H9 (cell line): Measurements from ENCODE around the gene ACOXL. TPM values are rescaled to one million over a fixed set of nuclear protein-coding genes. Genes with fewer than 3 reads are reported as not detected.

Source experiments
- DNase-seq: peaks from one replicate; pipeline ENCODE4 v3.0.0-alpha.2; 2017
- H2AFZ ChIP-seq: one replicate; pipeline ENCODE4 v1.6.1; 2013; ENCODE audit warnings: mild to moderate bottlenecking, low read length, control low read depth, moderate library complexity
- H2AK5ac ChIP-seq: 2 replicates; pipeline ENCODE4 v1.6.1; 2013; ENCODE audit warnings: low read length, control low read depth, mixed read lengths; ENCODE audit not compliant: insufficient read length
- H2BK120ac ChIP-seq: one replicate; pipeline ENCODE4 v1.6.1; 2013; ENCODE audit warnings: low read depth, mild to moderate bottlenecking, low read length, control low read depth, inconsistent platforms; ENCODE audit not compliant: poor library complexity, severe bottlenecking
- H2BK12ac ChIP-seq: 2 replicates; pipeline ENCODE4 v1.6.1; 2013; ENCODE audit warnings: low read length, control low read depth, mixed read lengths, low read depth; ENCODE audit not compliant: insufficient read length
- H2BK15ac ChIP-seq: 2 replicates; pipeline ENCODE4 v1.6.1; 2013; ENCODE audit warnings: low read depth, low read length, control low read depth
- H2BK20ac ChIP-seq: one replicate; pipeline ENCODE4 v1.6.1; 2013; ENCODE audit warnings: low read depth, mild to moderate bottlenecking, low read length, control low read depth, inconsistent platforms; ENCODE audit not compliant: poor library complexity, severe bottlenecking
- H2BK5ac ChIP-seq: 2 replicates; pipeline ENCODE4 v1.6.1; 2013; ENCODE audit warnings: low read length, control low read depth, mixed read lengths; ENCODE audit not compliant: insufficient read length
- H3K14ac ChIP-seq: 2 replicates; pipeline ENCODE4 v1.6.1; 2013; ENCODE audit warnings: low read length, control low read depth; ENCODE audit not compliant: insufficient read depth
- H3K18ac ChIP-seq: 2 replicates; pipeline ENCODE4 v1.6.1; 2013; ENCODE audit warnings: low read depth, mild to moderate bottlenecking, mixed read lengths, low read length, control low read depth; ENCODE audit not compliant: insufficient read length
- H3K23ac ChIP-seq: 2 replicates; pipeline ENCODE4 v1.6.1; 2013; ENCODE audit warnings: low read length, control low read depth, mixed read lengths, low read depth; ENCODE audit not compliant: insufficient read length
- H3K23me2 ChIP-seq: 2 replicates; pipeline ENCODE4 v1.6.1; 2013; ENCODE audit warnings: low read depth, mild to moderate bottlenecking, mixed read lengths, low read length, control low read depth; ENCODE audit not compliant: insufficient read length, poor library complexity, severe bottlenecking
- H3K27ac ChIP-seq: 2 replicates; pipeline ENCODE4 v1.5.1; 2013; ENCODE audit warnings: low read length, control low read depth, mixed read lengths, low read depth; ENCODE audit not compliant: insufficient read length
- H3K27me3 ChIP-seq: 2 replicates; pipeline ENCODE4 v1.6.1; 2013; ENCODE audit warnings: low read length, control low read depth, inconsistent platforms; ENCODE audit not compliant: insufficient read depth
- H3K4ac ChIP-seq: 2 replicates; pipeline ENCODE4 v1.6.1; 2013; ENCODE audit warnings: low read depth, mild to moderate bottlenecking, control low read depth, inconsistent platforms, low read length, moderate library complexity
- H3K4me1 ChIP-seq: 2 replicates; pipeline ENCODE4 v1.6.1; 2013; ENCODE audit warnings: low read length, control low read depth, inconsistent platforms; ENCODE audit not compliant: insufficient read depth
- H3K4me2 ChIP-seq: 2 replicates; pipeline ENCODE4 v1.6.1; 2013; ENCODE audit warnings: low read length, control low read depth, mixed read lengths; ENCODE audit not compliant: insufficient read length, insufficient read depth
- H3K56ac ChIP-seq: 2 replicates; pipeline ENCODE4 v1.6.1; 2013; ENCODE audit warnings: low read depth, mild to moderate bottlenecking, mixed read lengths, low read length, control low read depth; ENCODE audit not compliant: insufficient read length
- H3K79me1 ChIP-seq: 2 replicates; pipeline ENCODE4 v1.6.1; 2013; ENCODE audit warnings: low read depth, mild to moderate bottlenecking, moderate library complexity, low read length, control low read depth, inconsistent platforms; ENCODE audit not compliant: insufficient read depth, poor library complexity, severe bottlenecking
- H3K79me2 ChIP-seq: 2 replicates; pipeline ENCODE4 v1.6.1; 2013; ENCODE audit warnings: low read length, control low read depth, inconsistent platforms; ENCODE audit not compliant: insufficient read depth
- H3K9ac ChIP-seq: 2 replicates; pipeline ENCODE4 v1.6.1; 2013; ENCODE audit warnings: low read length, control low read depth, mixed read lengths; ENCODE audit not compliant: insufficient read length; ENCODE audit errors: extremely low read depth
- H3K9me3 ChIP-seq: one replicate; pipeline ENCODE4 v1.6.1; 2013; ENCODE audit warnings: low read depth, low read length, inconsistent platforms; ENCODE audit not compliant: control insufficient read depth
- H3T11ph ChIP-seq: one replicate; pipeline ENCODE4 v1.6.1; 2013; ENCODE audit warnings: mild to moderate bottlenecking, low read length, control low read depth, inconsistent platforms
- H4K20me1 ChIP-seq: one replicate; pipeline ENCODE4 v1.6.1; 2013; ENCODE audit not compliant: control insufficient read depth, insufficient read length, insufficient read depth
- H4K5ac ChIP-seq: 2 replicates; pipeline ENCODE4 v1.6.1; 2013; ENCODE audit warnings: low read depth, mild to moderate bottlenecking, mixed read lengths, low read length, control low read depth; ENCODE audit not compliant: insufficient read length
- H4K8ac ChIP-seq: replicated peaks from 2 replicates; pipeline ENCODE4 v1.6.1; 2013; ENCODE audit warnings: low read length, control low read depth, mixed read lengths, low read depth; ENCODE audit not compliant: insufficient read length
- H4K91ac ChIP-seq: 2 replicates; pipeline ENCODE4 v1.6.1; 2013; ENCODE audit warnings: low read depth, mild to moderate bottlenecking, moderate library complexity, mixed read lengths, low read length, control low read depth; ENCODE audit not compliant: insufficient read length
- H3K27ac Mint-ChIP-seq, 3 experiments: 2 replicates in 2 of 3; 3 replicates in 1 of 3; pipeline ENCODE4 v1.8.0; 2020 to 2021; ENCODE audit warnings: mixed read lengths in 3 of 3, mild to moderate bottlenecking in 1 of 3, moderate library complexity in 1 of 3
- H3K27me3 Mint-ChIP-seq: 2 replicates; pipeline ENCODE4 v1.8.0; 2021; ENCODE audit warnings: low read depth, mild to moderate bottlenecking, moderate library complexity, mixed read lengths
- H3K36me3 Mint-ChIP-seq, 3 experiments: 2 replicates in 2 of 3; 3 replicates in 1 of 3; pipeline ENCODE4 v1.8.0; 2020 to 2021; ENCODE audit warnings: low read depth in 3 of 3, mixed read lengths in 3 of 3; ENCODE audit not compliant: insufficient read depth in 1 of 3
- H3K4me1 Mint-ChIP-seq, 2 experiments: 2 replicates each; pipeline ENCODE4 v1.8.0; 2020; ENCODE audit warnings: mixed read lengths in 2 of 2
- H3K4me3 Mint-ChIP-seq, 2 experiments: 2 replicates in 1 of 2; 3 replicates in 1 of 2; pipeline ENCODE4 v1.8.0; 2020 to 2021; ENCODE audit warnings: mild to moderate bottlenecking in 2 of 2, mixed read lengths in 2 of 2, moderate library complexity in 1 of 2
- H3K9me3 Mint-ChIP-seq, 2 experiments: 2 replicates in 1 of 2; 3 replicates in 1 of 2; pipeline ENCODE4 v1.8.0; 2020; ENCODE audit warnings: mild to moderate bottlenecking in 2 of 2, mixed read lengths in 2 of 2, moderate library complexity in 1 of 2
- CTCF ChIP-seq: fragments of 200-600 bp; sonication (generic); conservative IDR thresholded peaks from 3 replicates; pipeline ENCODE4 v1.8.0; 2021; ENCODE audit warnings: antibody characterized with exemption, mild to moderate bottlenecking
- WGBS: extraction: QIAGEN DNeasy Blood & Tissue Kit; methylation state at CpG from one replicate; pipeline ENCODE4 v1.1.7; 2013; ENCODE audit warnings: missing lambda C conversion rate, low lambda C conversion rate, mixed read lengths; ENCODE audit not compliant: insufficient read length; ENCODE audit errors: extremely low coverage; 5-methylcytosine and 5-hydroxymethylcytosine counted together
- total RNA-seq: library from RNA; stranded (reverse); gene quantifications from 2 replicates; pipeline ENCODE4 v1.2.1, GENCODE V29; 2021

ACOXL gene
- total RNA-seq, 1 experiment from 2014 or later: 37.6 TPM

GRCh38 chr2:110834134-110834827, 101.9 kb downstream of the ACOXL start:
- whole genome bisulfite sequencing: no CpG with 5 or more reads among the region's 7 CpGs
- Histone ChIP-seq H3K27me3 (no peaks in the 10 kb centered on the region), H3K18ac (no peak overlapping the region), H3K4me1 (peaks cover 32% of the 10 kb centered on the region; the same call in 1 of the 2 replicates), H4K91ac (no peak overlapping the region), H3K23ac (no peak overlapping the region), H3K4me2 (peak overlapping the region; percentile 31), H2BK12ac (no peak overlapping the region), H2BK20ac (no peak overlapping the region), H4K5ac (no peak overlapping the region), H3K56ac (no peak overlapping the region), H2AK5ac (no peak overlapping the region), H4K20me1 (no peaks in the 10 kb centered on the region), H2BK120ac (no peak overlapping the region), H3K27ac (no peak overlapping the region), H3T11ph (no peak overlapping the region), H3K9ac (no peak overlapping the region), H3K79me1 (no peaks in the 10 kb centered on the region), H2BK15ac (no peak overlapping the region), H3K4ac (no peak overlapping the region), H2AFZ (no peak overlapping the region), H3K79me2 (no peaks in the 10 kb centered on the region), H3K14ac (no peak overlapping the region), H2BK5ac (no peak overlapping the region), H3K23me2 (no peaks in the 10 kb centered on the region), H3K9me3 (no peaks in the 10 kb centered on the region), H4K8ac (no peak overlapping the region)
- peak overlapping the region in 1 of 2 experiments; percentile 22; a peak in 2 of 5 replicates for H3K4me3 Mint-ChIP-seq
- H3K36me3 Mint-ChIP-seq: peaks cover 4 to 25% (median 21%) of the 10 kb centered on the region in 3 experiments
- H3K9me3 Mint-ChIP-seq: no peaks in the 10 kb centered on the region
- TF ChIP-seq CTCF: no peak
- H3K27me3 Mint-ChIP-seq: no peaks in the 10 kb centered on the region
- H3K27ac Mint-ChIP-seq: peak overlapping the region in 2 of 3 experiments; percentile 28 to 80; a peak in 4 of 7 replicates
- H3K4me1 Mint-ChIP-seq: peaks cover 61 to 66% of the 10 kb centered on the region in 2 experiments
- no peak for DNase-seq
